HG03439 (cell line): ENCODE results near the gene PEMT.

ENCODE experiments used
- ATAC-seq: cut with Tn5 transposase; IDR thresholded peaks from one replicate; pipeline ENCODE4 v1.9.1; 2021; ENCODE audit warnings: mild to moderate bottlenecking, moderate library complexity; ENCODE audit not compliant: unreplicated experiment

Gene PEMT

DNA sequence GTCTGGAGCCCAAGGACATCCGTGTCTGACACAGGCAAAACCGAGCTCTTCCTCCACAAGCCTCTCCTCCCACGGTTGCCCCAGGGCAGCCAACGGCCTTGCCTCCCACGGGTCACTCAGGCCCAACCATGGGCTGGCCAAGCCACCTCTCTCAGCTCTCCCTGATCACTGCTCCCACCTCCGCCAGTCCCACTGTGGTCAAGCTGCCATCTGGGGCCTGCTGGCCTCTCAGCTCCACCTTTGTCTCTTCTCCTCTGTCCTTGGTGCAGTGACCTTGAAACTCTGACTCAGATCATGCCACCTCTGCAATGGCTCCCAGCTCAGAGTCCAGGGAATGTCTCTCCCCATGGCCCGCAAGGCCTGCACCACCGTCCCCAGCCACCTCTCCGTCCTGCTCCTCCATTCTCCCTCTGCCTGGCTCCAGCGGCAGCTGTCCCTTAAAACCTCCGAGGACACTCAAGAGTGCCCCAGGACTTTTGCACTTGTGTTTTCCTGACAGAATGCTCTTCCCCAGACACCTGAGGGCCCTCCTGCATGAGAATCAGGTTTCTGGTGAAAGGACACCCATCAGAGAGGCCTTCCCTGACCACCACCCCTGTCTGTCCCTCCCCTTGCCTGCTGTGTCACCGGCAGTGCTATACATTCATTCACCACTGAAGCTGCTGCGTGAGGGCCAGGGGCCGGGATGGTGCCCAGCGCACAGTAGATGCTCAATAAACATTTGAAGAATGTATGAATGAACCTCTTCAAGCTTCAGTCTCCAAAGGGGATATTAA lies 19.3 kb downstream of the PEMT start:
- ATAC-seq: no peak

- ATAC-seq: no peak
These were observed 20.5 kb downstream of the PEMT start for GRCh38 chr17:17570798-17571716.

DNA sequence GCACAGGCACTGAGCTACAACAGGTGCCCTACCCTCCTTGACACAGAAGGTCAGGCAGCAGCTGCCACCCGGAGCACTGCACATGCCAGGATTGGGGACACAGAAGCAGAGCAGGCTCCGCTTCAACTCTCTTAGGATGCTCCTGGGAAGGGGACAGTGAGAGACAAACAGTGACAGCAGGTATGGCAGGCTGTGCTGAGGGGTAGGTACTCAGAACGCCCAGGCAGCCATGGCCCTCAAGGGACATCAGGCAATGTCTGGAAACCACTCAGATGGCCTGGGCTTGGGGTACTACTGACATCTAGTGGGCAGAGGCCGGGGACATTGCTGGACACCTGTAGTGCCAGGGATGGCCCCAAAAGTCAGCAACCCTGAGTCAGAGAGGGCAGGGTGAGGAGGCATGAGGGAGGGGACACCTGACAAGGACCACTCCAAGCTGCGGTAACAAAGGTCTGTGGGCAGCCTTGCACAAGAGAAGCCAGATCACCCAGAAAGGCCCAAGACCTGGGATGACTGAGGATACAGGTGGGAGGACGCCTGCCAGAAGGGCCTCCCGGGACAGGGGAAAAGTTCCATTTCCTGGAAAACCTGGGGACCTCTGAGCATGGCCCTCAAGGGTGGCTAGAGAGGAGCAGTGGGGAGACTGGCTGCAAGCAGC lies 21.2 kb downstream of the PEMT start:
- ATAC-seq: no peak

GRCh38 chr17:17569691-17570090 lies 21.8 kb downstream of the PEMT start:
- no peak for ATAC-seq

- no peak for ATAC-seq
These were observed 22.7 kb downstream of the PEMT start for GRCh38 chr17:17568772-17569195.

DNA sequence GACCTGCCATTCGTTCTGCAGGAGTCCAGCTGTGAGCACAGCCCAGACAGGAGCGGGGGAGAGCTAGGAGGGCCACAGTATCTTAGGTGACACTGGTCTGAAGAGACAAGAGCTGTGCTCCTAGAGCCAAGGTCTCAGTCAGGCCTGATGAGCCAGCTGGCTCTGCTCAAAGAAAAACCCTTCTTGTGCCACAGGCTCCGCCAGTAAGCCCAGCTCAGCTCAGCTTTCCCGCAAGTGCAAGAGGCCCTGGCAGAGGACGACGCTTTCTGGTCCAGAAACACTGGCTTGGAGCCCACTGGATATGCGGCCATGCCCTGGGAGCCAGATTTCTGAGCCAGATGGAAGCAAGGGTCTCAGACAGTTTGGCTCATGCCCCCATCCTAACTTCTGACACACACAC lies 23.9 kb downstream of the PEMT start:
- ATAC-seq: no peak

DNA sequence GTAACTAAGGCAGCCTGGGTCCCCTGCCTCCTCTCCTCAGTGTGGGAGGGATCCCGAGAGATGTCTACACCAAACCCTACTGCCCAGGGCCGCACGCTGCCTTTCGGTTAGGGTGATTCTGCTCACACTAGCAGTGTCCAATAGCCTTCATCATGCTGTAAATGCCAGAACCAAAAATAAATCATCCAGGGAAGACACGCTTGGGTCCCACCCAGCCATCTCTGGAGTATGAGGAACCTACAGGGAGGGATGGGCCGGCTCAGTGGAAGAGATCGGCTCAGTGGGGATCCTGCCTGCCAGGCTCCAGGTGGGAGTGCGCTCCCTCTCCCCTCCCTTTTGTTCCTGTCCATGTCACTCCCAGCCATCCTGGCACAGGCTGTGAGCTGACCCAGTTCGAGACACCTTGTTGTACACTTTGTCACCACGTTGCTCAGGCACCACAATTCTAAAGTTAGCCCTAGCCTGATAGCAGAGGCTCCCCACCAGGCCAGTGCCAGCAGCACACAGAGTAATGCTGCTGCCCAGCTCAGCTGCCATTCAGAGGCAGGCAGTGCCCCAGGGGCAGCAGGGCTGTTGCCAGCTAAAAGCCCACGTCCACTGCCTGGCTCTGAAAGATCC lies 24.5 kb downstream of the PEMT start:
- no peak for ATAC-seq

DNA sequence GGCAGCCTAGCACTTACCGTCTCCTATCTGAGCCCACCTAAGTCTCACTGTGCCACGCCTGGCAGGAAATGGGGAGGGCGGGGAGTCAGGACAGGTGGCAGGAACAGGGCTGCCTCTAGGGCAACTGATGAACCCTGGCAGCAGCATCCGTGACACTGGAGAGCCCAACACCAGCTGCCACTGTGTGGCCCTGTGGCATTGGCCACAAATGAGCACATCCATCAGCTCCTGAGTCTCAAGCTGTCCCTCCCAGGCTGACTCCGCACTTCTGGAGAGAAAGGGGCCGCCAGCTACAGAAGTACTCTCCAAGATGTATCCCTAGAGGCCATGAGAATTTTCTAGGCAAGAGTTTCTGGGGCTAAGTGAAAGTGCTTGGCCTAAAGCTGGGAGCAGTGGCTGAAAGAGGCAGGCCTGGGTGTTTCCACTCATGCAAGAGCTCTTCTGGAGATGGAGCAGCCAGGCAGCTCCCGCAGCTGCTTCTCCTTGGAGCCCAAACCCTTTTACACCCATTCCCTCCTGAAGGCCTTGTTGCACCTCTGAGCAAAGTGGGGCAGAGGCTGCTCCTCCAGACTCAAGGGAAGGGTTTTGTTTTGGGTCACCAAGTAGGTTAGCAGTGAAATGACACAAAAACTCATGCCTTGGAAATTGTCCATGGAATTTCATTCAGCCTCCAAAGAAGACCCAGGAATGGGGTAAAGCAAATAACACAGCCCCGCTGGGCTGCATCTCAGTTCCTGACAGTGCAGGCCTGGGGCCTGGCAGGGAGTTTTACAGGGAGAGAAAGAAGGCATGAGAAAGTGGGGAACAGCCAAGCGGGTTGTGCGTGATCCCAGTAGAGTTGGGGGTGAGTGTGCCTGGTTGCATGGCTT lies 25.8 kb downstream of the PEMT start:
- no peak for ATAC-seq

DNA sequence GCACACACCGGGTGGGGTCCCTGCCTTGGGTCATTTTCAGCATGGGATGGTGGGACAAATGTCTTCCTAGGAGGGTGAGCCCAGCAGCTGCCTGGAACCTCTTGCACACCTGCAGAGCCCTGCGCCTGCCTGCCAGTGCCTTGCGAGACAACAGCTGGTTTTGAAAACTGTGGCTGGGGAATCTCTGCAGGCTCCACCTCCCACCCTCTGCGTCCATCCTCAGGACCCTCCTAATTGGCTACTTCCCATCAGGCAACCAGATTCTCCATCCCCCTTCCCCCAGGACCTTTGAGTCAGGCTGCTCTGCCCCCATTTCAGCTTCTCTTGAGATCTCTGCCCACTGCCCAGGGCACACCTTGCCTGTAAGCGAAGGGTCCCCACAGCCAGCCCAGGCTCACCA lies 26.6 kb downstream of the PEMT start:
- no peak for ATAC-seq

GRCh38 chr17:17564323-17564722 lies 27.2 kb downstream of the PEMT start:
- ATAC-seq: no peak

GRCh38 chr17:17563530-17563929 lies 28.0 kb downstream of the PEMT start:
- no peak for ATAC-seq

DNA sequence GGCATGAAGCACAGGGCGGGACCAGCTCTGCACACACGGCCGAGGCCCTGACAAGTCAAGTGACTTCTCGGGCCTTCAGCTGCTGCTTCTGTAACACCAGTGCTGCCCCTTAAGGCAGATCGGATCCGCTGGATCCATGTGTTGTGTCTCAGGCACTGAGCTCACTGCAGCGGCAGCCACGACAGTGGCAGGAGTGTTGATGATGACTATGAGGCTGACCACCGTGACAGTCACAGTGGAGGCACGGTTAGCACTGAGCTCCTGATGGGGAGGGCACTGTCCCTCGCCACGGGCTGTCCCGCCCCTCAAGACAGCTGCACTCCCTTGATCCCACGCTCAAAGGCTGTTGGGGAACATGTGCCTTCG lies 29.4 kb downstream of the PEMT start:
- no peak for ATAC-seq

DNA sequence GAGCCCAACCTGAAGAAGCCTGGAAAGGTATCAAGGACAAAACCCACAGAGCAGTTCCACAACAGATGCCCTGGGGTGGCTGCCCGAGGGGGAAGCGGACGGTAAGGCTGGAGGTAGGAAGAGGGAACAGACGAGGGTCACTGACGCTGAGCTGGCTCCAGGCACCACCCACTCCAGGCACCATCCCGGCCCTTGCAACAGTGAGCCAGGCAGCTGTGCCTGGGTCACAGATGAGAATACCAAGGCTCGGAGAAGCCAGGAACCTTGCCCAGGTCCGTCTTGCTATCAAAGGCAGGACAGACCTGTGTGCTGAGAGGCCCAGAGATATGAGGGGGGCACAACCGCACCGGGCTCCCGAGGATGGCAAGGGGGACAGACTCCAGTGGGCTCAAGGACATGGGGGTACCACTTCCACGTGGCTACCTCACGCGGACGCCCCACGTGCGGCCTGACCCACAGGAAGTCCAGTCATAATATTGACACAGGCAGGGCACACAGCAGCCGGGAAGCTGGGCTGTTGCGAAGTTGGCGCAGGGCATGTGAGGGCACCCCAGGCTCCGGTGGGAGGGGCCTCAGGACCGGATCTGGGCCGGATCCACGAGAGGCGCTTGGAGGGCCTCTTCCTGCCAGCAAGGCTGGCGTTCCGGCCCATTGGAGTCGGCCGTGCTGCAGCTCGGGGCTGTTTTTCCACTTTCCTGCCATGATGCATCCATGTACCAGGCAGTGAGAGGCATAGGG lies 29.9 kb downstream of the PEMT start:
- ATAC-seq: no peak

- no peak for ATAC-seq
These were observed 30.5 kb downstream of the PEMT start for GRCh38 chr17:17560975-17561374.

DNA sequence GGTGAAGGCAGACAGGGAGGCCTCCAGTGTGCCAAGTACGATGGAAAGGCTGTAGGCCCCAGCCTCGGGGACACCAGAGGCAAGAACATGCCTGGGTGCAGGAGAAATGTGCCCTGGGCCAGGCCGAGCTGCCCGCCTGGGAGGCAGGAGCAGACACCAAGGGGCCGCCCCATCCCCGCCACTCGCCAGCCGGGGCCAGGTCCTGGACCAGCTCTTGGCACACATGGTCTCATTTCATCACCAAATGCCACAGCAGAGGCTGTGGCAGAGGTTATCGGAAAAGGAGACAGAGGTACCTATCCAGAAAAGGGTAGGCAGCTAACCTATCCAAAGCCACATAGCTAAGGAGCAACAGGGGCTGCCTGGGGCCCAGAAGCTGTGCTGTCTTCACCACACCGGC lies 31.3 kb downstream of the PEMT start:
- ATAC-seq: no peak

DNA sequence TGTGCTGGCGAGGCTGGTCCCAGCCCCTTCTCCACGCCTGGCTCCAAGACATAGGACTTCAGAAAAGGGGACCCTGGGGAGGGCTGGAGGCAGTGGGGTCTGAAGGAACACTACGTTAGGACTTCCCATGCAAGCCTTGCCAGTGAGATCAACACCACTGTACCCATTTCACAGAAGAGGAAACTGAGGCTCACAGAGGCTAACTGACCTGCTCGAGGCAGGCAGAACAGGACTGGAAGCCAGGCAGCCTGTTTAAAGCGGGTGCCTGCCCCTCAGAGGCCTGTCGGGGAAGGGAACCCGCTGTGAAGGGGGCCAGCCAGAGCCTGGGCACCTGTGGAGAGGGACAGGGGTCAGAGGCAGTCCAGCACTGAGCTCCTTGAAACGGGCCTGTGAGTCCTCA lies 32.3 kb downstream of the PEMT start:
- no peak for ATAC-seq

DNA sequence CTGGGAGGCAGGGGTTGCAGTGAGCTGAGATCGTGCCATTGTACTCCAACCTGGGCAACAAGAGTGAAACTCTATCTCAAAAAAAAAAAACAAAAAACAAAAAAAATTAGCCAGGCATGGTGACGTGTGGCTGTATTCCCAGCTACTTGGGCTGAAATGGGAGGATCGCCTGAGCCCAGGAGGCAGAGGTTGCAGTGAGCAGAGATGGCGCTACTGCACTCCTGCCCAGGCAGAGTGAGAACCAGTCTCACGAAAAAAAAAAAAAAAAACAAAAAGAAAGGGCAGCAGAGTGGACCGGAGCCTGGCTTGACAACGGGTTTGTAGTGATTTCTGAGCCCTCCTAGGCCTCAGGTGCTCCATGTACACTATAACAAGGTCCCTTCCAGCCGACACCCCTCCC lies 33.1 kb downstream of the PEMT start:
- no peak for ATAC-seq

DNA sequence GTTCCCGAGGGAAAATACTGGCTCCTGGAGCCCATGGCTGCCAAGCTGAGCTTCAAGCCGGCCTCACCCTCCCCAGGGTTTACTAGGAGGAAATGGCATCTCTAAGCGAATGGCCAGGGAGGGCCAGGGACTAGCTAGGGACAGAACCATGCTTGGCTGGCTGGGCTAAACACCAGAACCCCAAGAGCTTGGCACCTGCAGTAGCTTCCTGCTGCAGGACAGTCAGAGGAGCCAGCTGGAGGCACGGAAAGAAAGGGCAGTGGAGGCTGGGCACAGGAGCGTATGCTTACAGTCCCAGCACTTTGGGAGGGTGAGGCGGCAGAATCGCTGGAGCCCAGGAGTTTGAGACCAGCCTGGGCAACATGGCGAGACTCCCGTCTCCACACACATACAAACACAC lies 33.7 kb downstream of the PEMT start:
- no peak for ATAC-seq

DNA sequence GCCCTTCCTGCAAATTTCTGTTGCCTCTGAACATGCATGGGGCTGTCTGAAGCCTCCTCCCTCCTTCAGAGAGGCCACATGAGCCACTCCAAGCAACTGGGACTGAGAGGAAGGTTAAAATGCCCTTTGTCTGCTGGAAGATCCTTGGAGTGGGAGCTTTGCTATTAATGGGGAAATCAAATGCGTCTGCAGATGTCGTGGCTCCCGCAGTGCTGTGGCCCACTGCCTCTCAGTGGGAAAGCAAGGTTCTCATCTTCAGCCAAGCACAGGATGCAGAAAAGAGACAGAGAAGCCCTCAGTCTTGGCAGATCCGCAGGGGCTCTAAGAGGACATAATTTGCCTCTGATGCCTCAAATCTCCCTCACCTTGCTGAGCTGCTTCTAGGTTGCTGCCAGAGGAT lies 34.8 kb downstream of the PEMT start:
- ATAC-seq: no peak

DNA sequence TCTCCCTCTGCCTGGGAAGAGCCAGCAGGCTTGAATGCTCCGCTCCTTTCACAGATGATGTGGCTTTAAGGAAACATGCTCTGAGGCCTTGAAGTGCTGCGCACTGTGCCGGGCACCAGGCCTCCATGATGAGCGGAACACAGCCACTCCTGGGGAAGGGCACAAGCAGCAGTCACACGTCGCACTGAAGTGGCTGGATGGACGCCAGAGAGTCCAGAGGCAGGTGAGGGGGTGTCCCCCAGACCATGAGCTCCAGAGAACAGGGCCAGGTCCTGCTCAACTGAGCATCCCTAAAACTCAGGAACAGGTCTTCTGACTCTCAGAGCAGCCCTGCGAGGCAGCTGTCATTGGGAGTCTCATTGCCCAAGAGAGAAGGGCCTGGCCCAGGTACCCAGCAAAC lies 35.6 kb downstream of the PEMT start:
- no peak for ATAC-seq
